Stimulated activated CD4-positive, alpha-beta T cell treated with anti-CD3 and anti-CD28 coated beads, Interleukin-12 subunit alpha, Interleukin-12 subunit beta, amount 100 ng/mL, for 24 hours (primary cell): Measurements from ENCODE around the gene TM4SF4.

Experiments
- DNase-seq, 2 experiments: peaks; one replicate each; pipeline ENCODE4 v3.0.0-alpha.2; 2020; ENCODE audit warnings: low read depth in 2 of 2

The TM4SF4 gene

DNA sequence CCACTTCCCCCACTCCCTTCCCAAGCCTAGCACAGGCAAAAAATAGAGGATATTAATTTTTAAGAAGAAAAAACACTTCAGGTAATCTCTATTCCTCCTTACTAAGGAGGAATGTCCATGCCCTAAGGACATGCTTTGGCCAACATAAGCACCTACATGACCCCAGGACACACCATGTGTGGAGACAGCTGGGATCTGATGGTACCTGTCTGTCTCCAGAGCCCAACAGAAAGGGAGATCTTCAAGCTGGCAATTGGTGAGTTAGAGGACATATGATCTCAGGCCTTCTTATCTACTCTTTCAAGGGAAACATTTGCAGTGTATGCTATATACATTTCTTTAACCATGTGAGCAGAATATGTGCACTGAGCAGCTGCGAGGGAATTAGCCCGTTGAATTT lies 7.0 kb downstream of the TM4SF4 start:
- DNase-seq = no peak

DNA sequence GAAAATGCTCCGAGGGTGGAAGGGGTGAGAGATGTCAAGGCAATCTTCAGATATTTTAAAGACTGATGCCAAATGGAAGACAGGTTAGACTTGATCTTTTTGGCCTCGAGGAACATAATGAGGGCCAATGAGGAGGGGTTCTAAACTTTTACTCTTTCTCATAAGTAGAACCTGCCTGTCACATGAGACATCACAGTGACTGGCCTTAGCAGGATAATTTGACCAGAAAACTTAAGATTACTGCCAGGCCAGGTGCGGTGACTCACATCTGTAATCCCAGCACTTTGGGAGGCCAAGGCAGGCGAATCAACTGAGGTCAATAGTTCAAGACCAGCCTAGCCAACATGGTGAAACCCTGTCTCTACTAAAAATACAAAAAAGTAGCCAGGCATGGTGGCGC lies 12.2 kb downstream of the TM4SF4 start:
- no peak for DNase-seq

DNA sequence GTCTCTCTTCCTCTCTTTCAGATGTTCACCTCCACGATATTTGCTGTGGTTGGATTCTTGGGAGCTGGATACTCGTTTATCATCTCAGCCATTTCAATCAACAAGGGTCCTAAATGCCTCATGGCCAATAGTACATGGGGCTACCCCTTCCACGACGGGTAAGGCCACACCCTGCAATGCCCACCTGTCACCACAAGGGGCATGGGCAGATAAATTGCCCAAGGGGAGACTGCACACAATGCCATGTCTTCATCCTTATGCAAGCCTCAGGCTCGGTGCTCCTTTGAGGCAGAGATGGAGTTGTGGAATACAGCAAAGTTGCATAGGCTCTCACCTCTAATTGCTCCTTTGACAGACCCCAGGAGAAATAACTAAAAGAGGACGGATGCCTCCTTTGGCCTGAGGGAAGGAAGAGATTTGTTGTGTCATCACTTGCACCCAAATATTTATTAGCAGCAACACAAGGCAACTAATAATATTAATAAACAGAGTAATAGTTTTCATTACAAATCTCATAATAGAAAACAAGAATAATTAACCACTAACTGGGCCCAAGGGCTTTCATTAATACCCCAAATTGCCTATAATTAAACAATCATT lies 13.2 kb downstream of the TM4SF4 start:
- DNase-seq = peak in 1 of 2 experiments; percentile 33

DNA sequence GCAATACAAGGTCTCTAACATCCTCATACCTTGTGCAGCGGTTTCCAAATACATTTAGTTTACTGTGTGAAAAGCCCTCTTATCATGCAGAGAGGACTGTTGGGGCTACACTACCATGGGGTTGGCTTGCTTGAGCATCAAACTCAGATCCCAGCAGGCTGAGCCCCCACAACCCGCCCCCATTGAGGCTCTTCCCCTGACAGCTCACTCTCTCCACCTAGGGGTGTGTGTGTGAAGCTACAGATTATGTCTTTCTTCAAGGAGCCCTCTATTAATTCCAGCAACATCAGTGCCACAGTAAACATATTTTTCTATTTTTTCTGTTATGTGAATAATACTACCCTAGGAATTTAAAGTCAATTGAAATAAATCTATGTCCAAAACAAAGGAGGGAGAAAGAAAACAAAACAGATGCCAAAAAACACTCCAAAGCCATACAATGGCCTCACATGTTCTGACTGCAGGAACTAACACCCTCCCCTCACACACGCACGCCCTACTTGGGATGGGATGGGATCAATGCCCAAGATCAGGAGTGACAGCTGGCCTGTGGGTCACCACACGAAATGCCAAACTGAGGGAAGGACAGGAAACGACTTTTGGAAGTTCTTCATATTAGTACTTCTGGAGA lies 14.7 kb downstream of the TM4SF4 start:
- no peak for DNase-seq

DNA sequence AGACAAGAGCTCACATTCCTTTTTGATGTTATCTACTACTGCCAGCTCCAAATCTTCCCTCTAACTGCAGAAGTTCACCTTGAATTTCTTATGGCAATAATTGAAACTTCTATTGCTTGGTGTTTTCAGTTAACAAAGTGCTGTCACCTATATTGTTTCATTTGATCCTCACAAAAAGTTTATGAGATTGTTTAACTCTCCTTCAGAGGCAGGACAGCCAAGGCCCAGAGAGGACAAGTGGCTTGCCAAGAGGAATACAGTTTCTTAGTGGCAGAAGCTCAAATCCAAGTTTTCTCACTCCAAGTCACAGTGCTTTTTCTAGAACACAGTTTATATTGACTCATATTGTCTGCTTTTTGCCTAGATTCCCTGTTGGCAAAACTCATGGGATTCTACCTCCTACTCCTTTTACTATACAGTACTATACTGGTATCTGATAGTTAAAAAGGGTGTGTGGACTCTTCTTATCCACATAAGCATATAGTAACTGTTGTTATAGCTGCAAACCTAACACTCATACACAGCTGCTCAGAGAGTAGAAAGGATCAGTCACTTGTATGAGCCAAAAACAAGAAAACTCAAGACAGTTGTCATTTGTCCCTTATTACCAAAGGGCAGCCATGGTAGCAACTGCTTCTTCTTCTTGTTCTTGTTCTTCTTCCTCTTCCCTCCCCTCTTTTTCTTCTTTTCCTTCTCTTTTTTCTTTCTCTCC lies 15.9 kb downstream of the TM4SF4 start:
- no peak for DNase-seq

GRCh38 chr3:149493315-149494021 lies 19.0 kb downstream of the TM4SF4 start:
- DNase-seq = no peak

DNA sequence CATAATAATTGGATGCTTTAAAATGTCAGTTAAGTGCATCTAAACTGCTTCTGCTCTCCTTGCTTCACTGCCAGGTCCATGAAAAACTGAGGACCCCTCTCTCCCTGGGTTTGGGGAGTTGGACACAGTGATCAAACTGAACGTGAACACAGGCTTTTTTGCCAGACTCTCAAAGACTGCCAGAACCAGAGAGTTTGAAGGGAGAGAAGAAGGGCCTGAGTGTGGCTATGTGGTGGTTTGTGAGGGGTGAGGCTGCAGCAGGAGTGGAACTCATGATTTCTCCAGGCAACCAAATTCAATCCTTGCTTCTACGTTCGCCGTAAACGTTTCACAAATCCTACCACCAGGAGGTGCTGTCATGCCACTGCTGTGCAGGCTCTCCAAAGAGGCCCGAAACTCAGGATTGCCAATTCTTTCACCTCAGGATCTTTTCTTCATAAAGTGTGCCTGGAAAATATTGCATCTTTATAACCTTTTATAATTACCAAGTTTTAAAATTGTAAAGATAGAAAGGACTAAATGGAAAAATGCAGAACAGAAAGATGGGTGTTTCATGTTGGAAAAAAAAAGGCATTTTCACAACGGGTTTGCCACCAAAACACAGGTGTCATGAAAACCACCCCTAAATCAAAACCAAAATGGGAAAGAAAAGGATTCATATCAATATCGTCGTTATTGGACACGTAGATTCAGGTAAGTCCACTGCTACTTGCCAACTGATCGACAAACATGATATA lies 19.7 kb downstream of the TM4SF4 start:
- peak in 1 of 2 experiments; percentile 32 for DNase-seq

DNA sequence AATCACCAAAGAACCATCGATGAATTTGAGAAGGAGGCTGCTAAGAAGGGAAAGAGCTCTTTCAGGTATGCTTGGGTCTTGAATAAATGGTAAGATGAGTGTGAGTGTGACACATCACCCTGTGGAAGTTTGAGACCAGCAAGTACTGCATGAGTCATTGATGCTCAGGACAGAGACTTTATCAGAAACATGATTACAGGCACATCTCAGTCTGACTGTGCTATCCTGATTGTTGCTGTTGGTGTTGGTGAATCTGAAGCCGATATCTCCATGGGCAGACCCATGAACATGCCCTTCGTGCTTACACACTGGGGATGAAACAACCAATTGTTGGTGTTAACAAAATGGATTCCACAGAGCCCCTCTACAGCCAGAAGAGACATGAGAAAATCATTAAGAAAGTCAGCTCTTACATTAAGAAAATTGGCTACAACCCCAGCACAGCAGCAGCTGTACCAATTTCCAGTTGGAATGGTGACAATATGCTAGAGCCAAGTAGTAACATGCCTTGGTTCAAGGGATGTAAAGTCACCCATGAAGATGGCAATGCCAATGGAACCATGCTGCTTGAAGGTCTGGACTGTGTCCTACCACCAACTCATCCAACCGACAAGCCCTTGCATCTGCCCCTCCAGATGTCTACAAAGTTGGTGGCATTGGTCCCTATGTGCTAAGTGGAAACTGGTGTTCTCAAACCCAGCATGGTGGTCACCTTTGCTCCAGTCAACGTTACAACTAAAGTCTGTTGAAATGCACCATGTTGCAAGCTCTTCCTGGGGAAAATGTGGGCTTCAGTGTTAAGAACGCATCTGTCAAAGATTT lies 20.5 kb downstream of the TM4SF4 start:
- DNase-seq = no peak

GRCh38 chr3:149495581-149496125 lies 21.2 kb downstream of the TM4SF4 start:
- no peak for DNase-seq

- DNase-seq = no peak
Observed at GRCh38 chr3:149496891-149497290, 22.4 kb downstream of the TM4SF4 start.

DNA sequence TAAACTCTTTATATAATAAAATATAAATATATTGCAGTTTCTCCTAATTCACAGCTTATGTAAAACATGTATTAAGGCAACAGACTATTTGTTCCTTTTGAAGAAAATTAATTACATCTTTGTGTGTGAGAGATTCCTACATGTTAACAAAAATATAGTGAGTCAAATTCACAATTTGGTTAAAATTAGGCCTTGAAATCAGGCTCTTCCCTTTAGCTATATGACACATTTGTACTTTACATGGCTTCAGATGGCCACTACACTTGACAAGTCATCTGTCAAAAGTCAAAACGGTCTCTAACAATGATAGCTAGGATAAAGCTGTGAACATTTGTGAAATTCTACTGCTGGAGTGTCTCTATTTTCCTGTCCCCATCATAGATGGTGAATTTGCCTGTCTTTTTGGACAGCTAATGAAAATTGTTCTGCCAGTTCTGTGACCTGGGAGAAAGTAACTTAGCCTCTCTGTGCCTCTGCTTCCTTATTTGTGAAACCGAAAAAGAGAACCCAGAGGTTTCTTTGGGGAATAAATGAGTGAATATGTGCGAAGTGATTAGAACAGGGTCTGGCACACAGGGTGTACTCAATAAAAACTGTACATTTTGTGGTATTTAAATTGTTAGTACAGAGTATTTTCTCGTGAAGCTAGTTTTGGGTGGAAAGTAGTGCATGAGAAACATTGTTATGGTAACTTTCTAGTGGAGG lies 23.6 kb downstream of the TM4SF4 start:
- no peak for DNase-seq

DNA sequence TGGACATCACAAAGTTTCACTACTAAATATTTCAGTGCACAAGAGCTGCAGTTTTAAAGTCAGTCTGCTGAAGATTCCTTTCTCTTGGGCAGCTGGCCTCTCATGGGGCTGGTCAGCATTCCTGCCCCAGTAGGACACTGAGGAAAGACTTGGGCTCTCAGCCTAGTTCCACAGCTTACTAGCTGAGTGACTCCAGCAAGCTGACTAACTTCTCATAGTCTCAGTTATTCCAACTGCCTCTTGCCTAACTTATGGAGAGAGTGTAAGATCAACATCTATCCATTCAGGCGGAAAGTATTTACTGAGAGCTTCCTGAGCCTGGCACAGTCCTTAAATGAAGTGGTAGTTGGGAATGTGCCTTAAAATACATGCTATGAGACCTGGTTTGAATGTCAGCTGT lies 27.0 kb downstream of the TM4SF4 start:
- DNase-seq = no peak

DNA sequence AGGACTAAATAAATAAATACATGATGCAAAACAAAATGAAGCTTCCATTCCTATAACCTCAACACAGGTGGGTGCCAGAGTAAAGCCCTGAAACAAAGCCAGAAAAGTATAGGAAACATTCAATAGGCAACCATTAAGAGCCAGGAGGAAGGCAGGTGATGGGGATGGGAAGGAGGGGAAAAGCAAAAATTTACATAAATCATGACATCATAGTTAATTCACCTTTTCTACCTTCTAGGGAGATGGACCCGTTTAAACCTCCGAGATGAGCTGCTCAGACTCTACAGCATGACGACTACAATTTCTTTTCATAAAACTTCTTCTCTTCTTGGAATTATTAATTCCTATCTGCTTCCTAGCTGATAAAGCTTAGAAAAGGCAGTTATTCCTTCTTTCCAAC lies 27.9 kb downstream of the TM4SF4 start:
- no peak for DNase-seq

- no peak for DNase-seq
Observed at GRCh38 chr3:149506540-149506939, 32.0 kb downstream of the TM4SF4 start.

- no peak for DNase-seq
Observed at GRCh38 chr3:149506965-149507364, 32.5 kb downstream of the TM4SF4 start.

- no peak for DNase-seq
Observed at GRCh38 chr3:149507491-149508324, 33.2 kb downstream of the TM4SF4 start.

DNA sequence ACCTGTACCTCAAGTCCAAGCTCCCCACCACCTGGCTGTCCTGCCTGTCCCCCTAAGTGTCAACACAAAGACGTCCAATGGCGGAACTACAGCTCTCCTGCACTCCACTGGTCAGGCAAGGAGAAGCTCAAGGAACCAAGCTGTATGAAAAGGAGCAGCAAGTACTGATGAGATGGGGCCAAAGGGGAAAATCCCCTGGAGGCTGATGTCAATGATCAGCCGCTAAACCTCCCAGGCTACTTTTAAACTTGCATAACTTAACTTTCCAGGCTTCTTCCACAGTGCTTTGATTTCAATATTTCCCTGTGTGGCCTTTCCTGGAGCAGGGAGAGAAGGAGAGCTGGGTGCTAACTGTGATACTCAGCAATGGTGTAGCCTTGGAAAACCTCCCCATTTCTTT lies 35.0 kb downstream of the TM4SF4 start:
- no peak for DNase-seq

DNA sequence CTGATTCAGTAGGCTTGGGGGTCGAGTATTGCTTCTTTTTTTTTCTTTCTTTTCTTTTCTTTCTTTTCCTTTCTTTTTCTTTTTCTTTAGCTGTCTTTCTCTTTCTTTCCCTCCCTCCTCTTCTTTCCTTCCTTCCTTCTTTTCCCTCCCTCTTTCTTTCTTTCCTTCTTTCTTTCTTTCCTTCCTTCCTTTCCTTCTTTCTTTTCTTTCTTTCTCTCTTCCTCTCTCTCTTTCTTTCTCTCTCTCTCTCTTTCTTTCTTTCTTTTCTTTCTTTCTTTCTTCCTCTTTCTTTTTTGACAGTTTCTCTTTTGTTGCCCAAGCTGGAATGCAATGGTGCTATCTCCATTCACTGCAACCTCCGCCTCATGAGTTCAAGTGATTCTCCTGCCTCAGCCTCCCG lies 36.0 kb downstream of the TM4SF4 start:
- DNase-seq = no peak

DNA sequence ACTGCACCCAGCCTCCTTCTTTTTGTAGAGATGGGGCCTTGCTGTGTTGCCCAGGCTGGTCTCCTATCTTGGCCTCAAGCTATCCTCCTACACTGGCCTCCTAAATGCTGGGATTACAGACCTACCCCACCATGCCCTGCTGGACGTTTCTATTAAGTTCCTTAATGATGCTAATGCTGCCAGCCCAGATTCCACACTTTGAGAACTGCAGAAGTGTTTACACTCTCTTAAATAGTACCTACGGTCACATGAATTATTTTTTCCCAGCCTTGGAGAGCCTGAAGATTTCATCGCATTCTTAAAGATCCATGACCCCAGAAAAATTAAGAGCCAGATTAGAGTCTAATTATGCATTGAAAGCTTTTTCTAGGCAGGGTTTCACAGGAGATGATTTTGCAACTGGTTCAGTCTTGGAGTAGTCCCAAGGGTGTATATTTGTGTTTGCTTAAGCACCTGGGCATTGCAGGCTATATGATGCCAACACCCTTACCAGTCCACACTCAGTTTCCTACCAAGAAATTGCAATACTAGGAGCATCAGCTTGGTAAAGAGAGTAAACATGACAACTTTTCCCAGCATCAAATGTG lies 36.6 kb downstream of the TM4SF4 start:
- no peak for DNase-seq
